Activated CD4-positive, alpha-beta T cell treated with anti-CD3 and anti-CD28 coated beads, Interleukin-2, amount 10 ng/mL, durations not matched to agents 24 days and 14 days (primary cell): ENCODE results near the gene LRP3. TPM values are rescaled to one million over a fixed set of nuclear protein-coding genes. Genes with fewer than 3 reads are reported as not detected.

Experiments used
- total RNA-seq: library from RNA; stranded (reverse); gene quantifications from 2 replicates; pipeline ENCODE4 v1.2.3, GENCODE V29; 2022

Gene LRP3
- total RNA-seq, 1 donor from 2014 or later: 0.23 TPM

Other genes starting within 250 kb of the LRP3 start
- gene CEP89, start 222.4 kb upstream of the LRP3 start, total RNA-seq: 16.9 and 17.6 TPM in 2 replicates
- 10.0 and 10.1 TPM in 2 replicates for gene FAAP24, start 222.1 kb upstream of the LRP3 start, total RNA-seq
- 2.8 and 6.2 TPM in 2 replicates for gene RHPN2, start 129.4 kb upstream of the LRP3 start, total RNA-seq
- gene GPATCH1, start 113.1 kb upstream of the LRP3 start, total RNA-seq: 11.7 and 12.9 TPM in 2 replicates
- gene WDR88, start 62.2 kb upstream of the LRP3 start, total RNA-seq: not detected in 2 replicates
- gene SLC7A10, start 31.5 kb downstream of the LRP3 start, total RNA-seq: not detected in 2 replicates
- 1.2 and 1.4 TPM in 2 replicates for gene CEBPA, start 108.2 kb downstream of the LRP3 start, total RNA-seq
- 29.7 and 29.8 TPM in 2 replicates for gene CEBPG, start 179.4 kb downstream of the LRP3 start, total RNA-seq